Cardiac ventricle fibroblast (primary cell): ENCODE results near the gene FAM136A. TPM values are rescaled to one million over a fixed set of nuclear protein-coding genes. Genes with fewer than 3 reads are reported as not detected.

ENCODE experiments used
- total RNA-seq: library from RNA; depleted of rRNA; stranded (reverse); fragments of >200 nt; gene quantifications from 2 replicates; pipeline ENCODE4 v1.2.3, GENCODE V29; 2015

FAM136A gene
- 19.4 and 19.8 TPM in 2 replicates for total RNA-seq

GRCh38 chr2:70301344-70302194, at the start of gene FAM136A:
Gene FAM136A (minus strand): TSS chr2:70302067. CDS start chr2:70302011, 56 bp downstream.

GRCh38 chr2:70248181-70248847, 53.6 kb downstream of the FAM136A start, which contains the start of gene TIA1:
Gene TIA1 (minus strand): TSS chr2:70248628. CDS start chr2:70248430, 198 bp downstream.

Other genes with a start within 250 kb of the FAM136A start
- gene PCBP1, start 214.6 kb downstream of the FAM136A start, total RNA-seq, result 155 and 163 TPM in 2 replicates
- gene C2orf42, start 111.0 kb downstream of the FAM136A start, total RNA-seq, result 12.2 and 13.5 TPM in 2 replicates
- gene TIA1, start 53.4 kb downstream of the FAM136A start, total RNA-seq, result 24.6 and 32.6 TPM in 2 replicates
- 97.8 and 115 TPM in 2 replicates for gene PCYOX1, start 43.9 kb downstream of the FAM136A start, total RNA-seq
- 98.8 and 130 TPM in 2 replicates for gene SNRPG, start 8.3 kb downstream of the FAM136A start, total RNA-seq